Keratinocyte (primary cell): ENCODE measurements around the gene TBXT. TPM values are rescaled to one million over a fixed set of nuclear protein-coding genes. Genes with fewer than 3 reads are reported as not detected.

ENCODE experiments used
- DNase-seq: peaks from one replicate; pipeline ENCODE4 v3.0.0-alpha.2; 2011; ENCODE audit warnings: low read depth, missing footprints, low spot score
- FAIRE-seq: peaks from 2 replicates; lab custom pipeline; 2011; peaks lifted over from hg19 to GRCh38; lab: Jason Lieb, UNC
- H2AFZ ChIP-seq: 2 replicates; pipeline ENCODE4 v1.6.0; 2012; ENCODE audit warnings: low read length, control low read depth, inconsistent platforms; ENCODE audit not compliant: control insufficient read depth
- H3K27ac ChIP-seq: 2 replicates; pipeline ENCODE4 v1.5.1; 2011; ENCODE audit warnings: low read length; ENCODE audit not compliant: control insufficient read depth, insufficient read depth
- H3K27me3 ChIP-seq: 3 replicates; pipeline ENCODE4 v1.6.0; 2011; ENCODE audit warnings: low read length; ENCODE audit not compliant: control insufficient read depth, insufficient read depth; ENCODE audit errors: extremely low read depth
- H3K36me3 ChIP-seq, 2 experiments: 2 replicates in 1 of 2; 3 replicates in 1 of 2; pipeline ENCODE4 v1.5.1; 2011; ENCODE audit warnings: low read length in 2 of 2, mild to moderate bottlenecking in 1 of 2; ENCODE audit not compliant: control insufficient read depth in 2 of 2, insufficient read depth in 2 of 2; ENCODE audit errors: extremely low read depth in 1 of 2
- H3K4me1 ChIP-seq: 3 replicates; pipeline ENCODE4 v1.5.1; 2011; ENCODE audit warnings: low read length; ENCODE audit not compliant: control insufficient read depth, insufficient read depth; ENCODE audit errors: extremely low read depth
- H3K4me2 ChIP-seq: 3 replicates; pipeline ENCODE4 v1.6.0; 2011; ENCODE audit warnings: low read depth, low read length; ENCODE audit not compliant: control insufficient read depth, insufficient read depth; ENCODE audit errors: extremely low read depth
- H3K4me3 ChIP-seq, 3 experiments: fragments of 200-600 bp in 1 of 3; sonication (generic) in 1 of 3; 2 replicates in 2 of 3; 3 replicates in 1 of 3; pipeline ENCODE4 v1.5.1; 2011 to 2016; ENCODE audit warnings: low read length in 3 of 3, mild to moderate bottlenecking in 3 of 3, control low read depth in 2 of 3, inconsistent platforms in 1 of 3, low read depth in 1 of 3, mixed read lengths in 1 of 3, mixed run types in 1 of 3, moderate library complexity in 1 of 3; ENCODE audit not compliant: control insufficient read depth in 2 of 3, insufficient read depth in 2 of 3; ENCODE audit errors: extremely low read depth in 1 of 3
- H3K79me2 ChIP-seq: 2 replicates; pipeline ENCODE4 v1.6.0; 2012; ENCODE audit warnings: low read length; ENCODE audit not compliant: control insufficient read depth, insufficient read depth
- H3K9ac ChIP-seq: 3 replicates; pipeline ENCODE4 v1.6.0; 2011; ENCODE audit warnings: low read length; ENCODE audit not compliant: control insufficient read depth, insufficient read depth; ENCODE audit errors: extremely low read depth
- H3K9me1 ChIP-seq: 3 replicates; pipeline ENCODE4 v1.6.0; 2011; ENCODE audit warnings: low read length; ENCODE audit not compliant: control insufficient read depth, insufficient read depth; ENCODE audit errors: extremely low read depth
- H3K9me3 ChIP-seq: 2 replicates; pipeline ENCODE4 v1.5.1; 2012; ENCODE audit warnings: low read depth, low read length; ENCODE audit not compliant: control insufficient read depth
- H4K20me1 ChIP-seq: 3 replicates; pipeline ENCODE4 v1.6.0; 2011; ENCODE audit warnings: low read length; ENCODE audit not compliant: control insufficient read depth, insufficient read depth; ENCODE audit errors: extremely low read depth
- CTCF ChIP-seq, 3 experiments: IDR thresholded peaks in 1 of 3; conservative IDR thresholded peaks in 1 of 3; optimal IDR thresholded peaks in 1 of 3; 2 replicates in 2 of 3; 3 replicates in 1 of 3; pipeline versions ENCODE3 to v1.5.1; 2011; ENCODE audit warnings: low read length in 3 of 3, mild to moderate bottlenecking in 3 of 3, moderate library complexity in 2 of 3, control low read depth in 1 of 3, inconsistent platforms in 1 of 3; ENCODE audit not compliant: insufficient read depth in 2 of 3; ENCODE audit errors: extremely low read depth in 1 of 3
- EZH2 ChIP-seq: IDR thresholded peaks from one replicate; pipeline ENCODE4 v1.6.1; 2012; ENCODE audit warnings: inconsistent platforms, mild to moderate bottlenecking, low read length, moderate library complexity
- dilution Hi-C: fragments of 300-500 bp; cut with MboI; formaldehyde crosslinking; loops from one replicate; pipeline ENCODE4 v1.7.0; 2020; ENCODE audit warnings: low sequenced_read_pairs; ENCODE audit not compliant: extremely low pct_ligation_motif_present
- polyA plus RNA-seq, 5 experiments: library from polyadenylated mRNA; depleted of rRNA in 3 of 5; stranded (reverse) in 3 of 5; stranded (forward) in 1 of 5; unstranded in 1 of 5; fragments of >200 nt; gene quantifications; 1 replicate in 1 of 5; 2 replicates in 3 of 5; 3 replicates in 1 of 5; pipeline versions ENCODE4 v1.2.1 to v1.2.3, GENCODE V29; 2011 to 2012; ENCODE audit warnings: missing spikeins in 2 of 5, low read depth in 1 of 5, low replicate concordance in 1 of 5

The TBXT gene
- polyA plus RNA-seq, 1 donor (not counting 4 experiments of a cell fraction or from before 2014, with no cell fraction given), result not detected

DNA sequence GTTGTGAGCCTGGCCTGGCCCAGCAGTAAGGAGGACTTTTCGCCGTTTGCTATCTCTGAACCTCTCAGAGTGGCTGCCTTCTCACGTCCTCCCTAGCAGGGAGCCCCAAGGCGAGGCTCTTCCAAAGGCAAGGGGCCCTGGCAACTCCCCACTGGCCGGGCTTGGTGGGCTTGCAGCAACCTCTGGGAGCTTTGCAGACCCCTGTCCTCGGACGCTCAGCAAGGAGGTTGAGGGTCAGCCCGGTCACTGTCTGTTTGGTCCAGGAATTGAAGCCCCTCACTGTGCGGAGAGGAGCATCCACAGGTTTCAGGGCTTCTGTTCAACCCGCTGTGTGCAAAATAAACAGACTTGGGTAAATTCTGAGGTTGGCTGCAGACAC lies 28.2 kb upstream of the TBXT start:
- no peaks in the 10 kb centered on the region for H3K4me1 ChIP-seq
- H4K20me1 ChIP-seq, result no peaks in the 10 kb centered on the region
- H3K9me3 ChIP-seq, result no peaks in the 10 kb centered on the region
- H3K4me2 ChIP-seq, result no peak overlapping the region
- H3K9me1 ChIP-seq, result no peaks in the 10 kb centered on the region
- TF ChIP-seq EZH2 (no peak), CTCF (optimal IDR thresholded peaks at IDR 0.05 in 1 of 3, IDR thresholded peaks at IDR 0.05 in 1 of 3, conservative IDR thresholded peaks at IDR 0.05 in 1 of 3; ENCODE audit: extremely low read depth in 1 of 3, insufficient read depth in 2 of 3, low read length in 3 of 3) (no peak)
- no peak overlapping the region for H3K9ac ChIP-seq
- H3K79me2 ChIP-seq, result no peaks in the 10 kb centered on the region
- dilution Hi-C loops, result no loop called here
- FAIRE-seq (no peak), DNase-seq (no peak)
- no peak overlapping the region for H3K27ac ChIP-seq
- H3K27me3 ChIP-seq, result no peaks in the 10 kb centered on the region
- H3K4me3 ChIP-seq, result no peak overlapping the region
- H2AFZ ChIP-seq, result no peak overlapping the region
- no peaks in the 10 kb centered on the region for H3K36me3 ChIP-seq

DNA sequence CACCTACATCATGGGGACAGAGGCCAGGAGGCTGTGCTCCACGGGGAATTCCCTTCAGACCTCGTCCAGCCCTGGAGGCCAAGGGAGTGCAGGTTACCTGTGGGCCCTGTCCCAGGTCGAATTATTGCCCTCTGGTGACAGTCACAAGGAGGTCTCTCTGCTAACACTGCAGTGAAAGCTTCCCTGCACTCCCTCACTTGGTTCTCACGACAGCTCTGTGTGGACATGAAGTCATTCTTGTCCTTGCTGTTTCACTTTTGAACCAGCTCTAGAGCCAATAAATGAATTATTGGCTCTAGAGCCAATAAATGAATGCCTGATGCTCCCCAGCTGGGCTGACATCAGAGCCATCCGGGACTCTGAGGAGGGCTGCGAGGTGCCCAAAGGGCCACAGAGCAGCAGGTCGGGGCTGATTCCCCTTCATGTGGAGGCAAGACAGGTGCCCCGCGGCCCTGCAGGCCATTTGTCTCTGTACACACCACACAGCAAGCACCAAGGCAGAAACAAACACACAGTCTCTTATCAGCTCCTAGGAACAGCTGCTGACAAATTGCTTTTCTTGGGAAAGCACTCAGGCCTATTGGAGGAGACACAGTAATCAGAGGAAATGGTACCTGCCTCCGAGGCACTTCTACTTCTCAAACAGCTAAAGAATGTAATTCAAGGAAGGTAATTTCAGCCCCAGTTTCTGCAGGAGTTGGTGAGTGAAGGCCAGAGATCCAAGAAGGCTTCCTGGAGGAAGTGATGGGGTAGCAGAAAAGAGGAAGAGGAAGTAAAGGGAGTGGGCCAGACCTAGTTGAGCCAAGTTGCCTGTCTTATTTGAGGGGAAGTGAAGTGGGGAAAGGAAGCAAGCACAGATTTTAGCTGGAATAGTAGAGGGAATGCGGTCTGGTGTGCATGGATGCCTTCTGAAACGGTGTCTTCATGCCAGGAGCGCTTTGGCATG lies 27.5 kb upstream of the TBXT start:
- H3K36me3 ChIP-seq, result no peaks in the 10 kb centered on the region
- H3K9ac ChIP-seq, result no peak overlapping the region
- no peaks in the 10 kb centered on the region for H3K4me1 ChIP-seq
- no peak overlapping the region for H3K4me3 ChIP-seq
- no peaks in the 10 kb centered on the region for H3K79me2 ChIP-seq
- no peak for DNase-seq
- no peaks in the 10 kb centered on the region for H4K20me1 ChIP-seq
- H3K27me3 ChIP-seq, result no peaks in the 10 kb centered on the region
- H2AFZ ChIP-seq, result no peak overlapping the region
- FAIRE-seq, result no peak
- dilution Hi-C loops, result no loop called here
- TF ChIP-seq EZH2 (no peak), CTCF (optimal IDR thresholded peaks at IDR 0.05 in 1 of 3, IDR thresholded peaks at IDR 0.05 in 1 of 3, conservative IDR thresholded peaks at IDR 0.05 in 1 of 3; ENCODE audit: extremely low read depth in 1 of 3, insufficient read depth in 2 of 3, low read length in 3 of 3) (no peak)
- no peak overlapping the region for H3K27ac ChIP-seq
- H3K4me2 ChIP-seq, result no peak overlapping the region
- H3K9me3 ChIP-seq, result no peaks in the 10 kb centered on the region
- no peaks in the 10 kb centered on the region for H3K9me1 ChIP-seq
